ENCODE measurements around the gene SLC35F3. TPM values are rescaled to one million over a fixed set of nuclear protein-coding genes. Genes with fewer than 3 reads are reported as not detected.

SLC35F3 gene
- total and polyA plus RNA-seq, 9 of the 15 experiments (the other 6 are each of a cell fraction or from before 2014, with no cell fraction given), result 0.04 to 0.07 (median 0.04) TPM; not detected in 6

DNA sequence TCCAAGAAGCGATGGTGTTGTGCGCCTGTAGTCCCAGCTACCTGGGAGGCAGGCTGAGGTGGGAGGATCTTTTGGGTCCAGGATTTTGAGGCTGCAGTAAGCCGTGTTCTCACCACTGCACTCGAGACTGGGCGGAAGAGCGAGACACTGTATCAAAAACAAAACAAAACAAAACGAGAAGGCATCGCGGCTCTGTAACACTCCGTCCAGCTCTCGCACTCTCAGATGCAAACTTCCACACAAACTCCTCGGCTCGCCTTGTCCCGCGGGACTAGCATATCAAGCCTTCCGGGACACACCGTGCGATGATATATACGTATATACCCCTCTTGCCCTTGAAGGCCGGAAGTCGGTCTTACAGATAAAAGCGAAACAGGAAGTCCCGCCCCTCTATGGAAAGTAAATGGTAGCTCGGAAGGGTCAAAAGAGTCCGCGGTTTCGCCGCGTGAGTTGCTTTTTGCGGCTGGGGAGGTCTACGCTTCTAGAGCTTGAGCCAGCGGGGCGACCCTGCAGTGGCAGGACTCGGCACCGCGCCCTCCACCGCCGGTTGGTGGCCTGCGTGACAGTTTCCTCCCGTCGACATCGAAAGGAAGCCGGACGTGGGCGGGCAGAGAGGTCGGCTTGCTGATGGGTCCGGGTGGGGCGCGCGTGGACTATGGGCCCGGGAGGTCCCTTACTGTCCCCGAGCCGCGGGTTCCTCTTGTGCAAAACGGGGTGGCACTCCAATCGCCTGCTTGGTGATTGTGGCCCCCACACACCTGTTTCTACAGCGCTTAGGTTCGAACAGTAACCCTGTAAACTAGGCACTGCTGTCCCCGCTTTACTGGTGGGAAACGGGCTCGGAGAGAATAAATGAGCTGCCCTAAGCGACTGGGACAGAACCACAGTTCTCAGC is 468.8 kb downstream of the SLC35F3 start, which contains the start of gene COA6 (continued):
- peak; percentile 64; the same call in 1 of the 2 replicates for TF ChIP-seq ZFP30 (CRISPR knock-in tag; IDR thresholded peaks at IDR 0.05; ENCODE audit: borderline replicate concordance)
- TF ChIP-seq, protein P1, sequence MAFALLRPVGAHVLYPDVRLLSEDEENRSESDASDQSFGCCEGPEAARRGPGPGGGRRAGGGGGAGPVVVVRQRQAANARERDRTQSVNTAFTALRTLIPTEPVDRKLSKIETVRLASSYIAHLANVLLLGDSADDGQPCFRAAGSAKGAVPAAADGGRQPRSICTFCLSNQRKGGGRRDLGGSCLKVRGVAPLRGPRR (CRISPR knock-in tag; IDR thresholded peaks at IDR 0.05), result no peak; the same call in 1 of the 2 replicates
- no peak for TF ChIP-seq PYGO2 (tag; IDR thresholded peaks at IDR 0.05)
- no peak for TF ChIP-seq SETDB1 (IDR thresholded peaks at IDR 0.05; ENCODE audit: low read length)
- TF ChIP-seq PRMT5 (CRISPR knock-in tag; IDR thresholded peaks at IDR 0.05), result no peak
- peak; percentile 93 for TF ChIP-seq ATF7 (IDR thresholded peaks at IDR 0.05)
- no peak for TF ChIP-seq NUFIP1 (IDR thresholded peaks at IDR 0.05; ENCODE audit: partially characterized antibody)
- TF ChIP-seq, protein P2, sequence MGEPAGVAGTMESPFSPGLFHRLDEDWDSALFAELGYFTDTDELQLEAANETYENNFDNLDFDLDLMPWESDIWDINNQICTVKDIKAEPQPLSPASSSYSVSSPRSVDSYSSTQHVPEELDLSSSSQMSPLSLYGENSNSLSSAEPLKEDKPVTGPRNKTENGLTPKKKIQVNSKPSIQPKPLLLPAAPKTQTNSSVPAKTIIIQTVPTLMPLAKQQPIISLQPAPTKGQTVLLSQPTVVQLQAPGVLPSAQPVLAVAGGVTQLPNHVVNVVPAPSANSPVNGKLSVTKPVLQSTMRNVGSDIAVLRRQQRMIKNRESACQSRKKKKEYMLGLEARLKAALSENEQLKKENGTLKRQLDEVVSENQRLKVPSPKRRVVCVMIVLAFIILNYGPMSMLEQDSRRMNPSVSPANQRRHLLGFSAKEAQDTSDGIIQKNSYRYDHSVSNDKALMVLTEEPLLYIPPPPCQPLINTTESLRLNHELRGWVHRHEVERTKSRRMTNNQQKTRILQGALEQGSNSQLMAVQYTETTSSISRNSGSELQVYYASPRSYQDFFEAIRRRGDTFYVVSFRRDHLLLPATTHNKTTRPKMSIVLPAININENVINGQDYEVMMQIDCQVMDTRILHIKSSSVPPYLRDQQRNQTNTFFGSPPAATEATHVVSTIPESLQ (CRISPR knock-in tag; IDR thresholded peaks at IDR 0.05), result peak; percentile 86
- TF ChIP-seq, protein P3, sequence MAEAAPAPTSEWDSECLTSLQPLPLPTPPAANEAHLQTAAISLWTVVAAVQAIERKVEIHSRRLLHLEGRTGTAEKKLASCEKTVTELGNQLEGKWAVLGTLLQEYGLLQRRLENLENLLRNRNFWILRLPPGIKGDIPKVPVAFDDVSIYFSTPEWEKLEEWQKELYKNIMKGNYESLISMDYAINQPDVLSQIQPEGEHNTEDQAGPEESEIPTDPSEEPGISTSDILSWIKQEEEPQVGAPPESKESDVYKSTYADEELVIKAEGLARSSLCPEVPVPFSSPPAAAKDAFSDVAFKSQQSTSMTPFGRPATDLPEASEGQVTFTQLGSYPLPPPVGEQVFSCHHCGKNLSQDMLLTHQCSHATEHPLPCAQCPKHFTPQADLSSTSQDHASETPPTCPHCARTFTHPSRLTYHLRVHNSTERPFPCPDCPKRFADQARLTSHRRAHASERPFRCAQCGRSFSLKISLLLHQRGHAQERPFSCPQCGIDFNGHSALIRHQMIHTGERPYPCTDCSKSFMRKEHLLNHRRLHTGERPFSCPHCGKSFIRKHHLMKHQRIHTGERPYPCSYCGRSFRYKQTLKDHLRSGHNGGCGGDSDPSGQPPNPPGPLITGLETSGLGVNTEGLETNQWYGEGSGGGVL (CRISPR knock-in tag; IDR thresholded peaks at IDR 0.05), result no peak
- TF ChIP-seq MAZ (CRISPR knock-in tag; conservative IDR thresholded peaks at IDR 0.05 in 1 of 2, IDR thresholded peaks at IDR 0.05 in 1 of 2), result peak; percentile 81
- TF ChIP-seq, protein P4, sequence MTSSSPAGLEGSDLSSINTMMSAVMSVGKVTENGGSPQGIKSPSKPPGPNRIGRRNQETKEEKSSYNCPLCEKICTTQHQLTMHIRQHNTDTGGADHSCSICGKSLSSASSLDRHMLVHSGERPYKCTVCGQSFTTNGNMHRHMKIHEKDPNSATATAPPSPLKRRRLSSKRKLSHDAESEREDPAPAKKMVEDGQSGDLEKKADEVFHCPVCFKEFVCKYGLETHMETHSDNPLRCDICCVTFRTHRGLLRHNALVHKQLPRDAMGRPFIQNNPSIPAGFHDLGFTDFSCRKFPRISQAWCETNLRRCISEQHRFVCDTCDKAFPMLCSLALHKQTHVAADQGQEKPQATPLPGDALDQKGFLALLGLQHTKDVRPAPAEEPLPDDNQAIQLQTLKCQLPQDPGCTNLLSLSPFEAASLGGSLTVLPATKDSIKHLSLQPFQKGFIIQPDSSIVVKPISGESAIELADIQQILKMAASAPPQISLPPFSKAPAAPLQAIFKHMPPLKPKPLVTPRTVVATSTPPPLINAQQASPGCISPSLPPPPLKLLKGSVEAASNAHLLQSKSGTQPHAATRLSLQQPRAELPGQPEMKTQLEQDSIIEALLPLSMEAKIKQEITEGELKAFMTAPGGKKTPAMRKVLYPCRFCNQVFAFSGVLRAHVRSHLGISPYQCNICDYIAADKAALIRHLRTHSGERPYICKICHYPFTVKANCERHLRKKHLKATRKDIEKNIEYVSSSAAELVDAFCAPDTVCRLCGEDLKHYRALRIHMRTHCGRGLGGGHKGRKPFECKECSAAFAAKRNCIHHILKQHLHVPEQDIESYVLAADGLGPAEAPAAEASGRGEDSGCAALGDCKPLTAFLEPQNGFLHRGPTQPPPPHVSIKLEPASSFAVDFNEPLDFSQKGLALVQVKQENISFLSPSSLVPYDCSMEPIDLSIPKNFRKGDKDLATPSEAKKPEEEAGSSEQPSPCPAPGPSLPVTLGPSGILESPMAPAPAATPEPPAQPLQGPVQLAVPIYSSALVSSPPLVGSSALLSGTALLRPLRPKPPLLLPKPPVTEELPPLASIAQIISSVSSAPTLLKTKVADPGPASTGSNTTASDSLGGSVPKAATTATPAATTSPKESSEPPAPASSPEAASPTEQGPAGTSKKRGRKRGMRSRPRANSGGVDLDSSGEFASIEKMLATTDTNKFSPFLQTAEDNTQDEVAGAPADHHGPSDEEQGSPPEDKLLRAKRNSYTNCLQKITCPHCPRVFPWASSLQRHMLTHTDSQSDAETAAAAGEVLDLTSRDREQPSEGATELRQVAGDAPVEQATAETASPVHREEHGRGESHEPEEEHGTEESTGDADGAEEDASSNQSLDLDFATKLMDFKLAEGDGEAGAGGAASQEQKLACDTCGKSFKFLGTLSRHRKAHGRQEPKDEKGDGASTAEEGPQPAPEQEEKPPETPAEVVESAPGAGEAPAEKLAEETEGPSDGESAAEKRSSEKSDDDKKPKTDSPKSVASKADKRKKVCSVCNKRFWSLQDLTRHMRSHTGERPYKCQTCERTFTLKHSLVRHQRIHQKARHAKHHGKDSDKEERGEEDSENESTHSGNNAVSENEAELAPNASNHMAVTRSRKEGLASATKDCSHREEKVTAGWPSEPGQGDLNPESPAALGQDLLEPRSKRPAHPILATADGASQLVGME (CRISPR knock-in tag; IDR thresholded peaks at IDR 0.05), result peak; percentile 66; the same call in 1 of the 2 replicates
- TF ChIP-seq TCF3 (CRISPR knock-in tag; IDR thresholded peaks at IDR 0.05), result no peak; the same call in none of the 2 replicates
- no peak for TF ChIP-seq SREBF2 (CRISPR knock-in tag; IDR thresholded peaks at IDR 0.05)
- no peak; the same call in none of the 2 replicates for TF ChIP-seq CC2D1A (IDR thresholded peaks at IDR 0.05)
- no peak for TF ChIP-seq MEF2A (IDR thresholded peaks at IDR 0.05; ENCODE audit: control insufficient read depth, low read depth, low read length)
- peak; percentile 6 for TF ChIP-seq ZFP36 (IDR thresholded peaks at IDR 0.05; ENCODE audit: low read depth, low read length, partially characterized antibody)
- TF ChIP-seq ARNT (IDR thresholded peaks at IDR 0.05), result peak; percentile 72 to 79; a peak in 2 of 4 replicates

Measured in K562 (cell line).